PC-9 (cell line): ENCODE results near the gene CDK12.

Source experiments
- CTCF ChIP-seq: fragments of 200-600 bp; sonication (generic); conservative IDR thresholded peaks from 2 replicates; pipeline ENCODE4 v1.6.1; 2017; ENCODE audit warnings: mixed run types, antibody characterized with exemption, mild to moderate bottlenecking, moderate library complexity
- EZH2 ChIP-seq: fragments of 200-600 bp; sonication (generic); IDR thresholded peaks from 2 replicates; pipeline ENCODE4 v1.8.0; 2017; ENCODE audit warnings: antibody characterized with exemption, low read depth

GRCh38 chr17:39578272-39578671 is 117.0 kb downstream of the CDK12 start:
- no peak for TF ChIP-seq CTCF
- TF ChIP-seq EZH2 = no peak
